Panc1 (cell line): ENCODE results near the gene HMHB1.

Experiments used
- CTCF ChIP-seq: fragments of 450-650 bp; IDR thresholded peaks from 2 replicates; pipeline ENCODE4 v1.5.1; 2017; ENCODE audit warnings: mild to moderate bottlenecking
- REST ChIP-seq, 2 experiments: IDR thresholded peaks; 2 replicates each; pipeline ENCODE4 v1.6.1; 2011 to 2012; ENCODE audit warnings: low read depth in 2 of 2, control low read depth in 1 of 2, low read length in 1 of 2, mild to moderate bottlenecking in 1 of 2, moderate library complexity in 1 of 2; ENCODE audit not compliant: insufficient read depth in 1 of 2
- SIN3A ChIP-seq: IDR thresholded peaks from 2 replicates; pipeline ENCODE4 v1.6.1; 2012; ENCODE audit warnings: low read depth, mild to moderate bottlenecking, low read length, moderate library complexity, borderline replicate concordance; ENCODE audit not compliant: insufficient read depth

GRCh38 chr5:143807401-143807800 is 4.6 kb upstream of the HMHB1 start:
- no peak for TF ChIP-seq SIN3A
- no peak for TF ChIP-seq CTCF
- no peak for TF ChIP-seq REST (IDR thresholded peaks at IDR 0.05; ENCODE audit: insufficient read depth in 1 of 2, low read depth in 2 of 2, low read length in 1 of 2)
